Cardiac muscle cell (in vitro differentiated cells and primary cell): ENCODE data around the gene HNRNPLL. TPM values are rescaled to one million over a fixed set of nuclear protein-coding genes. Genes with fewer than 3 reads are reported as not detected.

Experiments used
- DNase-seq, 2 donors: peaks; one replicate each; pipeline versions ENCODE4 v3.0.0 to v3.0.0-alpha.2; 2010 to 2017; ENCODE audit warnings: low read depth in 1 of 2, low spot score in 1 of 2
- H3K27ac ChIP-seq: fragments of 200-600 bp; sonication (generic); 2 replicates; pipeline ENCODE4 v1.5.1; 2016
- H3K27me3 ChIP-seq: fragments of 200-600 bp; sonication (generic); 2 replicates; pipeline ENCODE4 v1.6.0; 2016; ENCODE audit warnings: control low read depth
- H3K36me3 ChIP-seq: fragments of 200-600 bp; sonication (generic); 2 replicates; pipeline ENCODE4 v1.5.1; 2016; ENCODE audit warnings: control low read depth
- H3K4me1 ChIP-seq: fragments of 200-600 bp; sonication (generic); 2 replicates; pipeline ENCODE4 v1.8.1; 2017; ENCODE audit warnings: low read depth, mild to moderate bottlenecking, mixed run types
- H3K4me3 ChIP-seq: fragments of 200-600 bp; sonication (generic); 2 replicates; pipeline ENCODE4 v1.5.1; 2016; ENCODE audit warnings: mild to moderate bottlenecking
- H3K9me3 ChIP-seq: fragments of 200-600 bp; sonication (generic); 2 replicates; pipeline ENCODE4 v1.5.1; 2017; ENCODE audit warnings: low read depth, mild to moderate bottlenecking, control low read depth
- polyA plus RNA-seq: library from polyadenylated mRNA; unstranded; fragments of >200 nt; fragmentation: Nextera tagmentation; extraction: Ambion mirVana; gene quantifications from 2 replicates; pipeline ENCODE4 v1.2.1, GENCODE V29; 2016
- total RNA-seq: library from RNA; depleted of rRNA; stranded (reverse); fragments of >200 nt; gene quantifications from 2 replicates; pipeline ENCODE4 v1.2.3, GENCODE V29; 2016
- TF ChIP-seq, protein P1 (sequence below): IDR thresholded peaks from 2 replicates; pipeline ENCODE4 v1.5.1; 2012; ENCODE audit warnings: low read depth, mild to moderate bottlenecking, low read length

The HNRNPLL gene
- total and polyA plus RNA-seq, 2 experiments from 2014 or later, result 65.4 to 76.2 TPM

DNA sequence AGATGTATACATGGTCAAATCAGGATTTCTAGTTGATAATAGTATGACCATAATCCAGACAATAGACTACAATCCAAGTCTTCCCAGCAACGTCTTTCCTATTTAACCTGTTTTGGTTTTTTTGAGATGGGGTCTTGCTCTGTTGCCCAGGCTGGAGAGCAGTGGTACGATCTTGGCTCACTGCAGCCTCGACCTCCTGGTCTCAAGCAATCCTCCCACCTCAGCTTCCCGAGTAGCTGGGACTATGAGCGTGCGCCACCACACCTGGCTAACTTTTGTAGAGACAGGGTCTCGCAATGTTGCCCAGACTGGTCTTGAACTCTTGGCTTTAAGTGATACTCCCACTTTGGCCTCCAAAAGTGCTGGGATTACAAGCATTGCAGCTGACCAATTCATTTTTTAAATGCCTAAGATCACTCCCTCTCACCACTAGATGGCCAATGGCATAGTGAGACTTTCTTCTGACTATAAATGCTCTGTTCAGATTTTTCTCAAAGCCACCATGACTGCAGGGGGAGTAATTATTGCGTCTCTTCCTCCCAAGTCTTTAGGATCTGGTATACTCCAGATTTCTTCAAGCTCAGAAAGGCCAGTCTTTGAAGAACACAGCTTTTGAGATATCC lies 47.6 kb downstream of the HNRNPLL start:
- Histone ChIP-seq H3K36me3 (no peaks in the 10 kb centered on the region), H3K27ac (peak overlapping the region; percentile 24)
- DNase-seq, result peak in 1 of 2 donors; percentile 50

DNA sequence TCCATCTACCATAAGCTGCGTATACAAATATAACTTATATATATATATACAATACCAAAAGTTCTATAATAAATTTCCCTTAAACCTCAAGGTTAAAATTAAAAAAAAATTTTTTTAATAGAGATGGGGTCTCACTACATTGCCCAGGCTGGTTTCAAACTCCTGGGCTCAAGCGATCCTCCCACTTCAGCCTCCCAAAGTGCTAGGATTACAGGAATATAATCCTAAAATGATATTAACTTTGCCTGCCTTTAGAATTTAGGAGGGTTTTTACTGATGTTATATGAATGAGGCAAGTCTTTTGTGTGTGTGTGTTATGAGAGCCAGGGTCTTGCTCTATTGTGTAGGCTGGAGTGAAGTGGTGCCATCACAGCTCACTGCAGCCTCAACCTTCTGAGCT lies 49.2 kb downstream of the HNRNPLL start:
- Histone ChIP-seq H3K9me3 (no peaks in the 10 kb centered on the region), H3K27ac (no peak overlapping the region), H3K4me3 (no peak overlapping the region), H3K4me1 (peaks cover 8% of the 10 kb centered on the region), H3K27me3 (no peaks in the 10 kb centered on the region), H3K36me3 (no peaks in the 10 kb centered on the region)
- TF ChIP-seq, protein P1, sequence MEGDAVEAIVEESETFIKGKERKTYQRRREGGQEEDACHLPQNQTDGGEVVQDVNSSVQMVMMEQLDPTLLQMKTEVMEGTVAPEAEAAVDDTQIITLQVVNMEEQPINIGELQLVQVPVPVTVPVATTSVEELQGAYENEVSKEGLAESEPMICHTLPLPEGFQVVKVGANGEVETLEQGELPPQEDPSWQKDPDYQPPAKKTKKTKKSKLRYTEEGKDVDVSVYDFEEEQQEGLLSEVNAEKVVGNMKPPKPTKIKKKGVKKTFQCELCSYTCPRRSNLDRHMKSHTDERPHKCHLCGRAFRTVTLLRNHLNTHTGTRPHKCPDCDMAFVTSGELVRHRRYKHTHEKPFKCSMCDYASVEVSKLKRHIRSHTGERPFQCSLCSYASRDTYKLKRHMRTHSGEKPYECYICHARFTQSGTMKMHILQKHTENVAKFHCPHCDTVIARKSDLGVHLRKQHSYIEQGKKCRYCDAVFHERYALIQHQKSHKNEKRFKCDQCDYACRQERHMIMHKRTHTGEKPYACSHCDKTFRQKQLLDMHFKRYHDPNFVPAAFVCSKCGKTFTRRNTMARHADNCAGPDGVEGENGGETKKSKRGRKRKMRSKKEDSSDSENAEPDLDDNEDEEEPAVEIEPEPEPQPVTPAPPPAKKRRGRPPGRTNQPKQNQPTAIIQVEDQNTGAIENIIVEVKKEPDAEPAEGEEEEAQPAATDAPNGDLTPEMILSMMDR, result no peak
- DNase-seq, result no peak

More for the DNA sequence above, 47.6 kb downstream of the HNRNPLL start:
- H3K27me3 ChIP-seq, result no peaks in the 10 kb centered on the region
- peaks cover 8% of the 10 kb centered on the region for H3K4me1 ChIP-seq
- TF ChIP-seq, protein P1, result peak; percentile 48
- H3K9me3 ChIP-seq, result no peaks in the 10 kb centered on the region
- H3K4me3 ChIP-seq, result no peak overlapping the region

- TF ChIP-seq, protein P1, result no peak
- H3K9me3 ChIP-seq, result no peaks in the 10 kb centered on the region
- DNase-seq, result peak; percentile 23 to 28
- H3K27me3 ChIP-seq, result no peaks in the 10 kb centered on the region
- peaks cover 8% of the 10 kb centered on the region for H3K4me1 ChIP-seq
- H3K4me3 ChIP-seq, result no peak overlapping the region
- H3K36me3 ChIP-seq, result no peaks in the 10 kb centered on the region
- H3K27ac ChIP-seq, result peak overlapping the region; percentile 3
Observed at GRCh38 chr2:38552259-38552658, 50.5 kb downstream of the HNRNPLL start.

DNA sequence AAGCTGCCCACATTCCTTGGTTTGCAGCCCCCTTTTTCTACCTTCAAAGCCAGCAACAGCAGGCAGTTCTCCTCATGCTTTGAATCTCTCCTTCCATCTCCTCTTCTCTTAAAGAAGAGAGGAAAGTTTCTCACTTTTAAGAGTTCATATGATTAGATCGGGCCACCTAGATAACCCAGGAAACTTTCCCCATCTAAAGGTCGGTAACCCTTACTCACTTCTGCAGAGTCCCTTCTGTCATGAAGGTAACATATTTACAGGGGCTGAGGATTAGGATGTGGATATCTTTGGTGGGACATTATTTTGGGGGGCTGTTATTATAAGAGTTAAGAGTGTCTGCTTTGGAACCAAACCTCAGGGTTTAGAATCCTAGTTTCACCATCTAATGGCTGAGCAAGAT lies 51.0 kb downstream of the HNRNPLL start:
- H3K4me3 ChIP-seq, result no peak overlapping the region
- H3K27ac ChIP-seq, result no peak overlapping the region
- H3K27me3 ChIP-seq, result no peaks in the 10 kb centered on the region
- H3K36me3 ChIP-seq, result no peaks in the 10 kb centered on the region
- TF ChIP-seq, protein P1, result no peak
- no peak for DNase-seq
- H3K9me3 ChIP-seq, result no peaks in the 10 kb centered on the region
- peaks cover 8% of the 10 kb centered on the region for H3K4me1 ChIP-seq

DNA sequence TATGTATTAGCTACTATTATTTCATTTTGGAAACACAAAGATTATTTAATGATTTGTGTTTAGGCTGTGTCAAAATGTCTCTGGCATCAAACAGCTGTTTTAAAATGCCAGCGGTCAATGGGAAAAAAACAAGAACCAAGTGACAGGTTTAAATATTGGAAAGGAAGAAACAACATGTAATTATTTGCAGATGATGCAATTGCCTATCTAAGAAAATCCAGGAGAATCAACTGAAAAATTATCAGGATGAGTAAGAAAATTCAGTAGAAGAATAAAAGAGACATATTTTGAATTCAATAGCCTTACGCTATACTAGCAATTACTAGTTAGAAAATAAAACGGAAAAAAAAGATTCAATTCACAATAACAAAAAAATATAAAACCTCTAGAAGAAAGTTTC lies 51.6 kb downstream of the HNRNPLL start:
- H3K4me3 ChIP-seq, result no peak overlapping the region
- no peaks in the 10 kb centered on the region for H3K36me3 ChIP-seq
- H3K27me3 ChIP-seq, result no peaks in the 10 kb centered on the region
- no peak for DNase-seq
- no peaks in the 10 kb centered on the region for H3K9me3 ChIP-seq
- TF ChIP-seq, protein P1, result no peak
- H3K27ac ChIP-seq, result no peak overlapping the region
- peaks cover 8% of the 10 kb centered on the region for H3K4me1 ChIP-seq

DNA sequence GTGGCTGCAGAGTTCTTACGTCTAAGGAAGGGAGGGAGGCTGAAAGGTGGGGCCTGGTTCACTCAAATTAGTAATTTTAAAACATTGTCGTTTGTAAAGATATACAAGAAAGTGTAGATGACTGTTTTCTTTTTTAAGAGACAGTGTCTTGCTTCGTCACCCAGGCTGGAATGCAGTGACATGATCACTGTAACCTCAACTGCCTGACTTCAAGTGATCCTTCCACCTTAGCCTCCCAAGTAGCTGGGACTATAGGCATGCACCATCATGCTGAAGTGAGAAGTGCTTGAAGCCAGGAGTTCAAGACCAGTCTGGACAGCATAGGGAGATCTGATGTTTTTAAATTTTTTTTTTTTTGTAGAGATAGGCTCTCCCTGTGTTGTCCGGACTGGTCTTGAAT lies 52.9 kb downstream of the HNRNPLL start:
- Histone ChIP-seq H3K4me1 (peaks cover 8% of the 10 kb centered on the region), H3K27ac (no peak overlapping the region), H3K9me3 (no peaks in the 10 kb centered on the region), H3K36me3 (no peaks in the 10 kb centered on the region), H3K4me3 (no peak overlapping the region), H3K27me3 (no peaks in the 10 kb centered on the region)
- TF ChIP-seq, protein P1, result no peak
- DNase-seq, result no peak
